HG03139 (cell line): ENCODE data around the gene ZNHIT1.

ENCODE experiments used
- ATAC-seq: cut with Tn5 transposase; IDR thresholded peaks from one replicate; pipeline ENCODE4 v1.9.1; 2021; ENCODE audit not compliant: unreplicated experiment

ZNHIT1 gene

GRCh38 chr7:101216860-101217387, 1.0 kb upstream of the ZNHIT1 start:
- ATAC-seq: peak; percentile 26

GRCh38 chr7:101218236-101219125, 516 bp downstream of the ZNHIT1 start:
- no peak for ATAC-seq

- ATAC-seq: no peak
These were observed 2.3 kb downstream of the ZNHIT1 start for GRCh38 chr7:101220295-101220694.

- no peak for ATAC-seq
These were observed 4.4 kb downstream of the ZNHIT1 start for GRCh38 chr7:101222275-101222830.

- ATAC-seq: no peak
These were observed 5.6 kb downstream of the ZNHIT1 start for GRCh38 chr7:101223528-101223927.

GRCh38 chr7:101225650-101226049, 7.7 kb downstream of the ZNHIT1 start:
- no peak for ATAC-seq

GRCh38 chr7:101226721-101227120, 8.8 kb downstream of the ZNHIT1 start:
- no peak for ATAC-seq

GRCh38 chr7:101231644-101232043, 13.7 kb downstream of the ZNHIT1 start:
- no peak for ATAC-seq

GRCh38 chr7:101232141-101232850, 14.3 kb downstream of the ZNHIT1 start:
- no peak for ATAC-seq

- ATAC-seq: no peak
These were observed 16.1 kb downstream of the ZNHIT1 start for GRCh38 chr7:101233907-101234547.

- no peak for ATAC-seq
These were observed 16.7 kb downstream of the ZNHIT1 start for GRCh38 chr7:101234636-101235035.

GRCh38 chr7:101235050-101235449, 17.1 kb downstream of the ZNHIT1 start:
- ATAC-seq: no peak

- no peak for ATAC-seq
These were observed 17.6 kb downstream of the ZNHIT1 start for GRCh38 chr7:101235522-101235921.

GRCh38 chr7:101236292-101236835, 18.4 kb downstream of the ZNHIT1 start:
- ATAC-seq: no peak

- ATAC-seq: no peak
These were observed 19.5 kb downstream of the ZNHIT1 start, which contains the start of gene CLDN15 for GRCh38 chr7:101237206-101238067. Gene CLDN15, minus strand, starts transcription at chr7:101237802. Its CDS starts 221 bp downstream, at chr7:101237581.

- no peak for ATAC-seq
These were observed 20.5 kb downstream of the ZNHIT1 start for GRCh38 chr7:101238226-101239182.

- ATAC-seq: no peak
These were observed 21.4 kb downstream of the ZNHIT1 start for GRCh38 chr7:101239191-101239950.

GRCh38 chr7:101239951-101240220, 21.9 kb downstream of the ZNHIT1 start:
- ATAC-seq: no peak
